ENCODE results near the gene HIVEP3. TPM values are rescaled to one million over a fixed set of nuclear protein-coding genes. Genes with fewer than 3 reads are reported as not detected.

The HIVEP3 gene
- total RNA-seq, 1 donor from 2014 or later: 5.8 TPM

DNA sequence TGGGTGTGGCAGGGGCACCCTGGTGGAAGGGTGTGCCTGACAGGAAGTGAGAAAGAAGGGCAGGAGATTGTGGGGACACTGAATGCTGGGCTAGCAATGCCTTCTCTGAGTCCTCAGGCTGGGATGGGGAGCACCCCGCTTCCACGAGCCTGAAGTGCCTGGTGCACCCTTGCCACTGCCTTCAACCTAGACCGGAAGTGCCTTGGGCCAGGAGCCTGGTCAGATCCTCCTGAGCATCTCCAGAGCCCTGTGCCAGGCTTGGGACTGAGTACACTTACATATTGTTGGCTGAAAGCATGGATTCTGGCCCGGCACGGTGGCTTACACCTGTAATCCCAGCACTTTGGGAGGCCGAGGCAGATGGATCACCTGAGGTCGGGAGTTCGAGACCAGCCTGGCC, 228.4 kb downstream of the HIVEP3 start:
- TF ChIP-seq, protein P1, sequence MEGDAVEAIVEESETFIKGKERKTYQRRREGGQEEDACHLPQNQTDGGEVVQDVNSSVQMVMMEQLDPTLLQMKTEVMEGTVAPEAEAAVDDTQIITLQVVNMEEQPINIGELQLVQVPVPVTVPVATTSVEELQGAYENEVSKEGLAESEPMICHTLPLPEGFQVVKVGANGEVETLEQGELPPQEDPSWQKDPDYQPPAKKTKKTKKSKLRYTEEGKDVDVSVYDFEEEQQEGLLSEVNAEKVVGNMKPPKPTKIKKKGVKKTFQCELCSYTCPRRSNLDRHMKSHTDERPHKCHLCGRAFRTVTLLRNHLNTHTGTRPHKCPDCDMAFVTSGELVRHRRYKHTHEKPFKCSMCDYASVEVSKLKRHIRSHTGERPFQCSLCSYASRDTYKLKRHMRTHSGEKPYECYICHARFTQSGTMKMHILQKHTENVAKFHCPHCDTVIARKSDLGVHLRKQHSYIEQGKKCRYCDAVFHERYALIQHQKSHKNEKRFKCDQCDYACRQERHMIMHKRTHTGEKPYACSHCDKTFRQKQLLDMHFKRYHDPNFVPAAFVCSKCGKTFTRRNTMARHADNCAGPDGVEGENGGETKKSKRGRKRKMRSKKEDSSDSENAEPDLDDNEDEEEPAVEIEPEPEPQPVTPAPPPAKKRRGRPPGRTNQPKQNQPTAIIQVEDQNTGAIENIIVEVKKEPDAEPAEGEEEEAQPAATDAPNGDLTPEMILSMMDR (IDR thresholded peaks at IDR 0.05; ENCODE audit: insufficient read depth, low read length, poor library complexity, severe bottlenecking): no peak
- Histone ChIP-seq H3K36me3 (ENCODE audit: control insufficient read depth, insufficient read depth, low read length) (no peaks in the 10 kb centered on the region), H3K4me3 (ENCODE audit: low read depth, low read length) (no peak overlapping the region), H3K27me3 (ENCODE audit: control insufficient read depth, insufficient read depth, low read length) (no peaks in the 10 kb centered on the region)
- no peak for DNase-seq (ENCODE audit: low read depth)

DNA sequence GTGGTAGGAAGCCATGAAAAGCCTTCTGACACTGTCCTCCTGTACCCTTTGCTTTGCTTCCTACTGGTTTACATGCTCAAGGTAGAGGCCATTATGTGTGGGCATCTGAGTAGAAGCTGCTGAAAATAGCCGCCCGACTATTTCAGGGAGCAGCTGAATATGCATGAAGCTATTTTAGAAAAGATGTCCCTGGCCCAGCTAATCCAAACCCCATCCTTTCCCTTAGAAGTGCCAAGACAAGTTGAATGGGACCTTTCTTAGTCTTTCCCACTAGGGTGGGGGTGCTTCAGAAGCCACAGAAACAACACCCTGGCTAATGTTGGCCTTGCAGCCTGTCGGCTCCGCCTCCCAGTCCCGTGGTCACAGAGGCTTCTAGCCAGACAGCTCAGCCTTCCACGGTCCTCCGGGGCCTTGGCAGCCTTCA, 229.2 kb downstream of the HIVEP3 start:
- no peaks in the 10 kb centered on the region for H3K27me3 ChIP-seq (ENCODE audit: control insufficient read depth, insufficient read depth, low read length)
- no peak overlapping the region for H3K4me3 ChIP-seq (ENCODE audit: low read depth, low read length)
- TF ChIP-seq, protein P1 (IDR thresholded peaks at IDR 0.05; ENCODE audit: insufficient read depth, low read length, poor library complexity, severe bottlenecking): no peak
- no peaks in the 10 kb centered on the region for H3K36me3 ChIP-seq (ENCODE audit: control insufficient read depth, insufficient read depth, low read length)
- DNase-seq (ENCODE audit: low read depth): no peak

DNA sequence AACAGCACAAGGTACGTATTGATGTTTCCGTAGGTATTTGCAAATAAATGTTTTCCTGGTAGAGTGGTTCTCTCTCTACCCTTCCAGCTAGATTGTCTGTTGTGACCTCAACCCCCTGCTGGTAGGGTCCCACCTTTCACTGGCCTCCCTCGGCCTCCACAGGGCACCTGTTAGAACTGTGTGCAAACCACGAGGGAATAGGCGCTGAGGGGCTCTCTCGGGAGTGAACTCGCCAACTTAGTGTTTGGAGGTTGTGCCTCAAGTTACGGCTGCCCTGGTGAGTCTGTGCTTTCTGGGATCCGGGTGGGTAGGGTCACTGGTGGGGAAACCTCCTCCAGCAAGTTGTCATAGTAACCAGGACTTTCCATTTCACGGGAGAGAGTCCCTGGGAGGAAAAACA, 229.6 kb downstream of the HIVEP3 start:
- H3K27me3 ChIP-seq (ENCODE audit: control insufficient read depth, insufficient read depth, low read length): no peaks in the 10 kb centered on the region
- DNase-seq (ENCODE audit: low read depth): no peak
- TF ChIP-seq, protein P1 (IDR thresholded peaks at IDR 0.05; ENCODE audit: insufficient read depth, low read length, poor library complexity, severe bottlenecking): no peak
- H3K4me3 ChIP-seq (ENCODE audit: low read depth, low read length): no peak overlapping the region
- H3K36me3 ChIP-seq (ENCODE audit: control insufficient read depth, insufficient read depth, low read length): no peaks in the 10 kb centered on the region

DNA sequence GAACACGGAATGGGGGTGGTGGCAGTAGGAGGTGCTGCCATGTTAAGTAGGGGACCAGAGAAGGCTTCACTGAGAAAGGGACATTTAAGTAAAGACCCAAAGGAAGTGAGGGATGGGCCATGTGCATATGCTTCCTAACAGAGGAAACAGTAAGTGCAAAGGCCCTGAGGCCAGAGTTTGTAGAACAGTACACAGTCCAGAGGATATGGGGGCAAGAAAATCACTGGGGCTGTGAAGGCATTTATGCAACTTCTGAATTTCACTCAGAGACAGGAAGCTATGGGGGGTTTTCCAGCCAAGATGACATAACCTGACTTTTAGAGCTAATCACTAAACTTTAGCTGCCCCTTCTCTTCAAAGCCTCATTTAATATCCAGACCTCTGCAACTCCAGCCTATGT, 231.7 kb downstream of the HIVEP3 start:
- H3K36me3 ChIP-seq (ENCODE audit: control insufficient read depth, insufficient read depth, low read length): no peaks in the 10 kb centered on the region
- H3K27me3 ChIP-seq (ENCODE audit: control insufficient read depth, insufficient read depth, low read length): no peaks in the 10 kb centered on the region
- TF ChIP-seq, protein P1 (IDR thresholded peaks at IDR 0.05; ENCODE audit: insufficient read depth, low read length, poor library complexity, severe bottlenecking): no peak
- no peak for DNase-seq (ENCODE audit: low read depth)
- no peak overlapping the region for H3K4me3 ChIP-seq (ENCODE audit: low read depth, low read length)

DNA sequence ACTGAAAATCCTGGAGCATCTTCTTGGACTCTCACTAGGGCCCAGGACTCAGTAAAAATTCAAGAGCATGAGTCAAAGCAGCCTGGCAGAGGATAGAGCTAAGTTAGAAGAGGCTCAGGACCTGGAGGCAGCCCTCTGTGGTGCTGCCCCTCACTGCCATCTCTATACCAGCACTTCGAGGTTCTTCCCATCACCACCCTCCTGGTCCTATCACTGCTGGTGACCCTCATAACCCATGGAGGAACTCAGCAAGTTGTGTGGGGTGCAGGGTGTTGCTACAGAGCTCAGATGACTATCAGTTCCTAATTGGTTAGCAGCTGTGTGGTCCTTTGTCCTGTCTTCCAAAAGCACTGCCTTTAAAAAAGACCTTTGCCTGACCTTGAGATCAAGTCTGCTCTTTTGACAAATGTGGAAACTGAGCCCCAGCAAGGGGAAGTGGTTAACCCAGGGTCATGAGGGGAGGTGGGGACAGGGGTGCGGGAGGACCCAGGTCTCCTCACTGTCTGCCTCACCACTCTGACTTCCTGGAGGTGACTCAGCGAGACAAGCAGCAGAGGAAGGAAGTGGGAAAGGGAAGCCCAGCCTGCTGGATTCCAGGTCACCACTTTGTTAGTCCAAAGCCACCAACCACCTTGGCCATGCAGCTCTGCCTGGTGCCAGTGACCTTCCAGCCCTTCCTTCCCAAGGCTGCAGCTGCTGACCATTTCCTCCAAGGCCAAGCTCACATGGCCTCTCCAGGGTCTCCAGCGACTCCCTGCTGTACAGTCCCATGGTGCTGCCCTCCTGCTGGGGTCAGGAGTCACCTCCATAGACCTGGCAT, 234.8 kb downstream of the HIVEP3 start:
- TF ChIP-seq, protein P1 (IDR thresholded peaks at IDR 0.05; ENCODE audit: insufficient read depth, low read length, poor library complexity, severe bottlenecking): no peak
- DNase-seq (ENCODE audit: low read depth): no peak
- Histone ChIP-seq H3K4me3 (ENCODE audit: low read depth, low read length) (no peak overlapping the region), H3K36me3 (ENCODE audit: control insufficient read depth, insufficient read depth, low read length) (no peaks in the 10 kb centered on the region), H3K27me3 (ENCODE audit: control insufficient read depth, insufficient read depth, low read length) (no peaks in the 10 kb centered on the region)
